Neuronal stem cell (in vitro differentiated cells): ENCODE measurements around the gene KLF9.
"Not testable (repeated sequence)": the region's sequence is repeated elsewhere in the genome, so short reads cannot be mapped to it uniquely, and the experiment has no call there.

Source experiments
- DNase-seq: peaks from one replicate; pipeline ENCODE4 v3.0.0-alpha.2; 2013; ENCODE audit warnings: low spot score
- H2AFZ ChIP-seq: one replicate; pipeline ENCODE4 v1.6.1; 2013; ENCODE audit warnings: mild to moderate bottlenecking, low read length, inconsistent platforms
- H2AK5ac ChIP-seq: 2 replicates; pipeline ENCODE4 v1.6.1; 2013; ENCODE audit warnings: low read depth, mild to moderate bottlenecking, inconsistent platforms, low read length, moderate library complexity, mixed read lengths
- H2BK120ac ChIP-seq: 2 replicates; pipeline ENCODE4 v1.6.1; 2013; ENCODE audit warnings: low read depth, mild to moderate bottlenecking, inconsistent platforms, low read length, moderate library complexity, mixed read lengths
- H2BK12ac ChIP-seq: one replicate; pipeline ENCODE4 v1.6.1; 2013; ENCODE audit warnings: low read length, inconsistent platforms
- H2BK15ac ChIP-seq: 2 replicates; pipeline ENCODE4 v1.6.1; 2013; ENCODE audit warnings: mild to moderate bottlenecking, low read length, inconsistent platforms, mixed read lengths
- H2BK5ac ChIP-seq: one replicate; pipeline ENCODE4 v1.6.1; 2013; ENCODE audit warnings: inconsistent platforms, mild to moderate bottlenecking, low read length, moderate library complexity
- H3K14ac ChIP-seq: one replicate; pipeline ENCODE4 v1.6.1; 2013; ENCODE audit warnings: low read length, inconsistent platforms
- H3K18ac ChIP-seq: 2 replicates; pipeline ENCODE4 v1.6.1; 2013; ENCODE audit warnings: low read length, inconsistent platforms
- H3K23ac ChIP-seq: 2 replicates; pipeline ENCODE4 v1.6.1; 2013; ENCODE audit warnings: low read depth, mild to moderate bottlenecking, mixed read lengths, low read length, inconsistent platforms; ENCODE audit not compliant: poor library complexity
- H3K27ac ChIP-seq: replicated peaks from 3 replicates; pipeline ENCODE4 v1.5.1; 2013; ENCODE audit warnings: low read length, inconsistent platforms
- H3K27me3 ChIP-seq, 3 experiments: 2 replicates each; pipeline ENCODE4 v1.6.1; 2013; ENCODE audit warnings: low read length in 3 of 3, mild to moderate bottlenecking in 2 of 3, inconsistent platforms in 1 of 3, low read depth in 1 of 3, mixed read lengths in 1 of 3, moderate library complexity in 1 of 3; ENCODE audit not compliant: control insufficient read depth in 3 of 3, insufficient read depth in 3 of 3
- H3K36me3 ChIP-seq, 2 donors: replicated peaks in 1 of 2; 2 replicates each; pipeline ENCODE4 v1.6.1; 2013; ENCODE audit warnings: low read length in 2 of 2; ENCODE audit not compliant: control insufficient read depth in 2 of 2, insufficient read depth in 2 of 2
- H3K4ac ChIP-seq: 2 replicates; pipeline ENCODE4 v1.6.1; 2013; ENCODE audit warnings: inconsistent platforms, mild to moderate bottlenecking, low read length, moderate library complexity
- H3K4me1 ChIP-seq, 2 donors: 1 replicate in 1 of 2; 2 replicates in 1 of 2; pipeline ENCODE4 v1.6.1; 2013; ENCODE audit warnings: low read length in 2 of 2, low read depth in 1 of 2; ENCODE audit not compliant: control insufficient read depth in 2 of 2, insufficient read depth in 1 of 2
- H3K4me2 ChIP-seq: one replicate; pipeline ENCODE4 v1.6.1; 2013; ENCODE audit warnings: mild to moderate bottlenecking, low read length, inconsistent platforms; ENCODE audit not compliant: insufficient read depth, poor library complexity, severe bottlenecking
- H3K4me3 ChIP-seq, 2 donors: 2 replicates each; pipeline ENCODE4 v1.5.1; 2013; ENCODE audit warnings: low read length in 2 of 2, mild to moderate bottlenecking in 2 of 2, inconsistent platforms in 1 of 2, moderate library complexity in 1 of 2
- H3K79me1 ChIP-seq: one replicate; pipeline ENCODE4 v1.6.1; 2013; ENCODE audit warnings: low read depth, mild to moderate bottlenecking, inconsistent platforms, low read length, moderate library complexity
- H3K9ac ChIP-seq: one replicate; pipeline ENCODE4 v1.6.1; 2013; ENCODE audit warnings: mild to moderate bottlenecking, low read depth, low read length, inconsistent platforms; ENCODE audit not compliant: poor library complexity
- H3K9me3 ChIP-seq, 2 donors: replicated peaks in 1 of 2; 2 replicates each; pipeline versions ENCODE3 to v1.6.1; 2013; ENCODE audit warnings: low read length in 2 of 2, mild to moderate bottlenecking in 2 of 2, inconsistent platforms in 1 of 2, low read depth in 1 of 2, mixed read lengths in 1 of 2, moderate library complexity in 1 of 2; ENCODE audit not compliant: control insufficient read depth in 2 of 2, insufficient read depth in 1 of 2
- H4K8ac ChIP-seq: one replicate; pipeline ENCODE4 v1.6.1; 2013; ENCODE audit warnings: low read depth, mild to moderate bottlenecking, inconsistent platforms, low read length, moderate library complexity
- H4K91ac ChIP-seq: one replicate; pipeline ENCODE4 v1.6.1; 2013; ENCODE audit warnings: low read length, low read depth, mild to moderate bottlenecking, inconsistent platforms; ENCODE audit not compliant: poor library complexity
- WGBS, 2 donors: extraction: QIAGEN DNeasy Blood & Tissue Kit; methylation state at CpG; one replicate each; pipeline ENCODE4 v1.1.7; 2013; ENCODE audit warnings: missing lambda C conversion rate in 2 of 2, mixed read lengths in 1 of 2; ENCODE audit not compliant: insufficient read length in 2 of 2, insufficient replicate concordance in 1 of 2; ENCODE audit errors: extremely low coverage in 2 of 2; 5-methylcytosine and 5-hydroxymethylcytosine counted together

Gene KLF9

DNA sequence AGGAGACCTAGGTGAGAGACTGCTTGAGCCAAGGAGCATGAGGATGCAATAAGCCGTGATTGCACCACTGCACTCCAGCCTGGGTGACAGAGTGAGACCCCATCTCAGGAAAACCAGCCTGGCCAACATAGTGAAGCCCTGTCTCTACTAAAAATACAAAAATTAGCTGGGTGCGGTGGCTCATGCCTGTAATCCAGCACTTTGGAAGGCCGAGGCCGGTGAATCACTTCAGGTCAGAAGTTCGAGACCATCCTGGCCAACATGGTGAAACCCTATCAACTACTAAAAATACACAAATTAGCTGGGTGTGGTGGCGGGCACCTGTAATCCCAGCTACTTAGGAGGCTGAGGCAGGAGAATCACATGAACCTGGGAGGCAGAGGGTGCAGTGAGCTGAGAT is 13.2 kb downstream of the KLF9 start:
- H3K36me3 ChIP-seq, H2BK120ac ChIP-seq, H3K23ac ChIP-seq, H4K91ac ChIP-seq, H3K9ac ChIP-seq, H4K8ac ChIP-seq, DNase-seq, H3K9me3 ChIP-seq, H2AFZ ChIP-seq, H3K4me1 ChIP-seq, H2BK5ac ChIP-seq, H3K4ac ChIP-seq, H3K4me2 ChIP-seq, H3K27ac ChIP-seq, H3K4me3 ChIP-seq, H2BK15ac ChIP-seq, H2AK5ac ChIP-seq, H3K14ac ChIP-seq, H3K18ac ChIP-seq, H2BK12ac ChIP-seq, H3K79me1 ChIP-seq: not testable (repeated sequence)
- H3K27me3 ChIP-seq: peaks cover 0 to 38% (median 0%) of the 10 kb centered on the region in 3 experiments
- WGBS, 2 donors: no CpG with 5 or more reads among the region's 6 CpGs

DNA sequence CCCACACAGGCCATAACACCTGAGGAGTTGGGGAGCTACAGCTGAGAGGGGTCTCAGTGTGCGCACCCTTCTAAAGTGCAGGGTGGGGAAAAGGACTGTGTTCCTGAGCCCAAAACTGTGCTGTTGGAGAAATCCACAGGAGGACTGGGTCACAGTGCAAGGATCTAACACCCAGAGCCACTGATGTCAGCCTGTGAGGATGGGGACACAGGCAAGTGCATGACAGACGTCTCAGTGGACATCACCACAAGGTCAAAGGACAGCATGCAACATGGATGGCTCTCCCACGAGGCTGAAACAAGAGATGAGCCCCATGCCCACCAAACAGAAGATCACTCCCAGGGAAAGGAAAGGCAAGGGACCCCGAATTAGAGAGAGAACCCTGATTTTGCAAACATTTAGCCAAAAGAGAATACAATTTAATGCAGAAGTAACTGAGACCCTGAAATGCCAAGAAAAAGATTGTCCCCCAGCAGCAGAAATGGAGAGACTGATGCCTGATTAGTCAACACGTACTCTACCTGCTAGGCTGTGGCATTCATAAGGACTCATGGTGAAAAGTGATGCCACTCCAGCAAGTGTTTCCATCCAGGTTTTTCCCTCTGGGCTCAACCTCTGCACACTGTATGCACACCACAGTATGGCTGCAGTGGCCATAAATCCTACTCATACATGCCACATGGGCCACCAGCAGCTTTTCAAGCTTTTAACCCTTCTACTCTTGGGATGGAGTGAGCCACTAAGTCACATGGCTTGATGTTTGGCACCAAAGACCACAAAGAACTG is 14.2 kb downstream of the KLF9 start:
- H4K91ac ChIP-seq: no peak overlapping the region
- no peak overlapping the region for H2BK120ac ChIP-seq
- H2BK15ac ChIP-seq: no peak overlapping the region
- H3K4me2 ChIP-seq: no peak overlapping the region
- WGBS, 2 donors: no CpG with 5 or more reads among the region's 5 CpGs
- H3K4ac ChIP-seq: no peak overlapping the region
- no peak overlapping the region for H3K27ac ChIP-seq
- no peak overlapping the region for H3K9ac ChIP-seq
- H3K79me1 ChIP-seq: no peaks in the 10 kb centered on the region
- DNase-seq: no peak
- no peak overlapping the region for H2BK5ac ChIP-seq
- H3K18ac ChIP-seq: no peak overlapping the region
- H3K23ac ChIP-seq: no peak overlapping the region
- H2AK5ac ChIP-seq: no peak overlapping the region
- H3K4me3 ChIP-seq: no peak overlapping the region
- no peaks in the 10 kb centered on the region for H3K4me1 ChIP-seq
- H3K14ac ChIP-seq: no peak overlapping the region
- no peak overlapping the region for H2BK12ac ChIP-seq
- peaks cover 0 to 33% (median 0%) of the 10 kb centered on the region in 3 experiments for H3K27me3 ChIP-seq
- H3K9me3 ChIP-seq: no peaks in the 10 kb centered on the region
- no peaks in the 10 kb centered on the region for H3K36me3 ChIP-seq
- H4K8ac ChIP-seq: no peak overlapping the region
- H2AFZ ChIP-seq: no peak overlapping the region

DNA sequence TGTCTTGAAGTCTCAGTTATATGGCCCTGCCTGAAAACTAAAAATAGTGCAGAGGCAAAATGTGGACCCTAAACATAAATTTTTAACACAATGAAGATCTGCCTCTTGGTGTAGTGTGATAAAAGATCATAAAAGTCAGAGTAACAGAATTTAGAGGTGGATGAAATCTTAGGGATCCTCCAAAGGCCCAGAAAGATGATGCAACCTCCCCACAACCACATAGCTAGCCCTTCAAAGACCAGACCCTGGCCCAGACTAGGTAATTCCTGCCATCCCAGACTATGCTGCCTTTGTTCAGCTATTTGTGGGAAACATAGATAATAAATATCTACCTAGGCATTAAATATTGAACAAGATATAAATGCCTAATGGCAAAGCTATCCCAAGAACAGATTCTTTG is 15.3 kb downstream of the KLF9 start:
- DNase-seq: no peak
- H2BK15ac ChIP-seq: no peak overlapping the region
- no peak overlapping the region for H3K23ac ChIP-seq
- H4K8ac ChIP-seq: no peak overlapping the region
- no peak overlapping the region for H2BK5ac ChIP-seq
- H3K79me1 ChIP-seq: no peaks in the 10 kb centered on the region
- no peak overlapping the region for H3K27ac ChIP-seq
- H3K27me3 ChIP-seq: peaks cover 0 to 36% (median 0%) of the 10 kb centered on the region in 3 experiments
- H3K4me3 ChIP-seq: no peak overlapping the region
- no peak overlapping the region for H3K18ac ChIP-seq
- no peaks in the 10 kb centered on the region for H3K36me3 ChIP-seq
- no peak overlapping the region for H2BK120ac ChIP-seq
- no peak overlapping the region for H3K4ac ChIP-seq
- no peak overlapping the region for H3K14ac ChIP-seq
- no peak overlapping the region for H4K91ac ChIP-seq
- H2BK12ac ChIP-seq: no peak overlapping the region
- H3K9me3 ChIP-seq: no peaks in the 10 kb centered on the region
- no peak overlapping the region for H3K4me2 ChIP-seq
- no peaks in the 10 kb centered on the region for H3K4me1 ChIP-seq
- H2AFZ ChIP-seq: no peak overlapping the region
- H2AK5ac ChIP-seq: no peak overlapping the region
- H3K9ac ChIP-seq: no peak overlapping the region

- Histone ChIP-seq H2AFZ (no peak overlapping the region), H2BK5ac (no peak overlapping the region), H3K4ac (no peak overlapping the region), H3K18ac (no peak overlapping the region), H4K8ac (no peak overlapping the region), H3K4me2 (no peak overlapping the region), H2AK5ac (no peak overlapping the region), H3K9ac (no peak overlapping the region), H3K4me1 (no peaks in the 10 kb centered on the region), H3K23ac (no peak overlapping the region), H3K27me3 (peaks cover 0 to 33% (median 0%) of the 10 kb centered on the region in 3 experiments), H2BK12ac (no peak overlapping the region), H3K4me3 (no peak overlapping the region), H3K36me3 (no peaks in the 10 kb centered on the region), H3K27ac (no peak overlapping the region), H2BK15ac (no peak overlapping the region), H3K14ac (no peak overlapping the region), H2BK120ac (no peak overlapping the region), H3K9me3 (no peaks in the 10 kb centered on the region), H4K91ac (no peak overlapping the region), H3K79me1 (no peaks in the 10 kb centered on the region)
- DNase-seq: no peak
- WGBS, 2 donors: no CpG with 5 or more reads among the region's 4 CpGs
Measured at GRCh38 chr9:70398145-70398556, 16.3 kb downstream of the KLF9 start.
